Sigmoid colon (tissue), 7 donors: ENCODE data around the gene GNGT1. TPM values are rescaled to one million over a fixed set of nuclear protein-coding genes. Genes with fewer than 3 reads are reported as not detected.
"Not testable (repeated sequence)": the region's sequence is repeated elsewhere in the genome, so short reads cannot be mapped to it uniquely, and the experiment has no call there.

Source experiments
- DNase-seq: peaks from one replicate; pipeline ENCODE4 v3.0.0-alpha.2; 2019
- H3K27ac ChIP-seq, 4 donors: fragments of 200-600 bp; sonication (generic); one replicate each; pipeline ENCODE4 v1.5.1; 2016 to 2019; ENCODE audit warnings: mild to moderate bottlenecking in 1 of 4
- H3K27me3 ChIP-seq, 3 donors: fragments of 200-600 bp; sonication (generic); one replicate each; pipeline ENCODE4 v1.5.1; 2019; ENCODE audit warnings: mild to moderate bottlenecking in 1 of 3
- H3K36me3 ChIP-seq, 4 donors: fragments of 200-600 bp; sonication (generic); one replicate each; pipeline ENCODE4 v1.5.1; 2016 to 2019
- H3K4me1 ChIP-seq, 4 donors: fragments of 200-600 bp; sonication (generic); one replicate each; pipeline ENCODE4 v1.5.1; 2017 to 2019
- H3K4me3 ChIP-seq, 4 donors: fragments of 200-600 bp; sonication (generic); one replicate each; pipeline ENCODE4 v1.5.1; 2017 to 2019; ENCODE audit warnings: mild to moderate bottlenecking in 2 of 4, moderate library complexity in 1 of 4
- H3K9me3 ChIP-seq, 4 donors: fragments of 200-600 bp in 3 of 4; sonication (generic) in 3 of 4; one replicate each; pipeline versions ENCODE4 v1.5.1 to v1.6.1; 2013 to 2019
- EP300 ChIP-seq, 4 donors: sonication (generic); formaldehyde crosslinking; IDR thresholded peaks; one replicate each; pipeline ENCODE4 v1.6.1; 2017; ENCODE audit warnings: antibody characterized with exemption in 4 of 4
- POLR2A ChIP-seq, 2 donors: fragments of 450-650 bp; IDR thresholded peaks; one replicate each; pipeline ENCODE4 v1.6.1; 2016; ENCODE audit warnings: antibody characterized with exemption in 2 of 2, mild to moderate bottlenecking in 2 of 2, moderate library complexity in 2 of 2
- POLR2AphosphoS5 ChIP-seq, 4 donors: sonication (generic); formaldehyde crosslinking; IDR thresholded peaks; one replicate each; pipeline ENCODE4 v1.6.1; 2017; ENCODE audit warnings: antibody characterized with exemption in 4 of 4
- WGBS, 2 donors: extraction: QIAGEN DNeasy Blood & Tissue Kit; methylation state at CpG; one replicate each; pipeline ENCODE4 v1.1.7; 2013; 5-methylcytosine and 5-hydroxymethylcytosine counted together
- intact Hi-C: fragments of 100-400 bp; cut with DNase I; formaldehyde crosslinking; loops from one replicate; pipeline ENCODE4 v1.15.1; 2023
- polyA plus RNA-seq, 3 donors: library from polyadenylated mRNA; stranded (reverse); fragments of 200-250 nt; gene quantifications; one replicate each; pipeline ENCODE4 v1.2.3, GENCODE V29; 2013
- total RNA-seq, 4 donors: library from RNA; depleted of rRNA; stranded (reverse); fragments of >200 nt; gene quantifications; one replicate each; pipeline ENCODE4 v1.1.0, GENCODE V29; 2016
- TF ChIP-seq, protein P1 (sequence below), 4 experiments: fragments of 450-650 bp in 3 of 4; fragments of 200-600 bp in 1 of 4; IDR thresholded peaks; one replicate each; pipeline ENCODE4 v1.5.1; 2016 to 2019; ENCODE audit warnings: antibody characterized with exemption in 4 of 4, mild to moderate bottlenecking in 3 of 4, moderate library complexity in 2 of 4
- donor health status: healthy with polysubstance abuse.
- donor health status: Bipolar disorder and iron deficiency.
- donor health status: healthy.

GNGT1 gene
- total and polyA plus RNA-seq, 7 donors, result not detected

DNA sequence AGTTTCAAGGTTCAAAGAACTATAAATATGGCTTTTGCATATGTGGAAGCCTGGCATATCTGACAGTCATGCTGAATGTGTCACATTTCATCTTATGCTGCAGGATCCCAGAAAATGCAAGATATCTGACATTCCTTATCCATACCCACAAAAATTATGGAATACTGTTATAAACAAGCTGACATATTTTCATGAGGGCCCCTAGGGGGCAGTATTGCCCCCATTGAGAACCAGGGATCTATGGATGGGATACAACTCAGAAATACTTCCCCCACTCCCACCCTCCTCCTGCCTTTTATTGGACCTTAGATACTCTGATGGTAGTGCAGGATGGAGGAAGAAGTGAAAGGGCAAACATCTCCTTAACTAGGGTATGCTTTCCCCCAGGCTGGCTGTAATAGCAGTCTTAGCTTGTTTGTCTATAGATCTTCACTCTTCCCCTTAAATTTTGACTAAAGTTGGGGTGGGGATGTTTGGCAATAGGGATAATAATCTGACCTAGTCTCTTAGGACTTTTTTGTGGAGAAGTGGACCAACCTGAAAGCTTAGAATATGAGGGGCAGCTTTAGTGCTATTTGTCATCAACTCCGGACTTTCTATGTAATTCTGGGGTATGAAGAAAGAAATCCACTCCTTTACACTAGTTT lies 3.5 kb upstream of the GNGT1 start:
- 91 to 98% methylated on average over 1 of the region's 1 CpG for WGBS, 2 donors

DNA sequence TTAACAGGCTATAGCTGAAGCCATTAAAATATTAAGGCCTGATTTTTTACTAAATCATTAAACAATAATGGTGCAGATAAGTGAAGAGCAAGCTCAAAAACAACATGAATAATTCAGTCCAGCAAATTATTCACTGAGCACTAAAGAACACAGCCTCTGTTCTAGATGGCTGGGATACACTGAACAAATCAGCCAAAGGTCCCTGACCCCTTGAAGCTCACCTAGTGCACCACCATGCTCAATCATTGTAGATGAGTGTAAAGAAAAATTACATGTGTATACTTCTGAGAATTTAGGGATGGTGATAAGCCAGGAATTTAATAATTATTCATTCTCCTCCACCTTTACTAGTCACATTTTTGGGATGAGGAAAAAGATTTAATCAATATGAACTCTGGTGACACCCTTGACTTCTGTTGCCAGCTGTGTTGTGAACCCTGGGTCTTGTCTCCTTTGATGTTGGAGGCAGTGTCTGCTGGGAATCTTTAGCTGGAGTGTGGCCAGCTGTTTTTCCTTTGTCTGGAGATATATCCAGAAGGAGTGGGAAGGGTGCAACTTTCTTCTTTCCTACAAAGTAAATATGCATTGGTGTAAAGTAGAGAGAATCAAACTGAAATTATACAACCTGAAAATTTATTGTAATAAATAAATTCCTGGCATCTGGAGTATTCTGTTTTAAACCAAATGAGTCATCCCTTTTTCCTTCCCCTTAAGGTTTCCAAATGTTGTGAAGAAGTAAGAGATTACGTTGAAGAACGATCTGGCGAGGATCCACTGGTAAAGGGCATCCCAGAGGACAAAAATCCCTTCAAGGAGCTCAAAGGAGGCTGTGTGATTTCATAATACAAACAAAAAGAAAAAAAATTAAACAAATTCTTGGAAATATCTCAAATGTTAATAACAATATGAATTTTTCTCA lies 4.0 kb downstream of the GNGT1 start:
- peak in 2 of 4 donors; percentile 27 to 44 for TF ChIP-seq POLR2AphosphoS5 (IDR thresholded peaks at IDR 0.05)
- no peak for TF ChIP-seq POLR2A (IDR thresholded peaks at IDR 0.05)
- H3K27me3 ChIP-seq, result no peaks in the 10 kb centered on the region
- H3K4me1 ChIP-seq, result peaks cover 0 to 24% (median 19%) of the 10 kb centered on the region in 4 donors
- no peaks in the 10 kb centered on the region for H3K9me3 ChIP-seq
- intact Hi-C loops, result loop anchor here (10.0 kb wide), 1 partner anchor 484 kb away; the partner anchor contains the start of gene COL1A2
- H3K36me3 ChIP-seq, result no peaks in the 10 kb centered on the region
- H3K27ac ChIP-seq, result peak overlapping the region; percentile 56 to 70 (median 60)
- DNase-seq, result peak; percentile 85
- H3K4me3 ChIP-seq, result no peak overlapping the region
- WGBS, 2 donors, result 68 to 80% methylated on average over 3 of the region's 3 CpGs

More for the DNA sequence above, 3.5 kb upstream of the GNGT1 start:
- Histone ChIP-seq H3K27ac (no peak overlapping the region), H3K4me3 (no peak overlapping the region), H3K36me3 (no peaks in the 10 kb centered on the region), H3K27me3 (no peaks in the 10 kb centered on the region), H3K4me1 (peaks cover 0 to 5% (median 0%) of the 10 kb centered on the region in 4 donors), H3K9me3 (no peaks in the 10 kb centered on the region)
- DNase-seq, result no peak
- TF ChIP-seq EP300 (IDR thresholded peaks at IDR 0.05) (no peak), POLR2A (IDR thresholded peaks at IDR 0.05) (no peak)
- TF ChIP-seq, protein P1, sequence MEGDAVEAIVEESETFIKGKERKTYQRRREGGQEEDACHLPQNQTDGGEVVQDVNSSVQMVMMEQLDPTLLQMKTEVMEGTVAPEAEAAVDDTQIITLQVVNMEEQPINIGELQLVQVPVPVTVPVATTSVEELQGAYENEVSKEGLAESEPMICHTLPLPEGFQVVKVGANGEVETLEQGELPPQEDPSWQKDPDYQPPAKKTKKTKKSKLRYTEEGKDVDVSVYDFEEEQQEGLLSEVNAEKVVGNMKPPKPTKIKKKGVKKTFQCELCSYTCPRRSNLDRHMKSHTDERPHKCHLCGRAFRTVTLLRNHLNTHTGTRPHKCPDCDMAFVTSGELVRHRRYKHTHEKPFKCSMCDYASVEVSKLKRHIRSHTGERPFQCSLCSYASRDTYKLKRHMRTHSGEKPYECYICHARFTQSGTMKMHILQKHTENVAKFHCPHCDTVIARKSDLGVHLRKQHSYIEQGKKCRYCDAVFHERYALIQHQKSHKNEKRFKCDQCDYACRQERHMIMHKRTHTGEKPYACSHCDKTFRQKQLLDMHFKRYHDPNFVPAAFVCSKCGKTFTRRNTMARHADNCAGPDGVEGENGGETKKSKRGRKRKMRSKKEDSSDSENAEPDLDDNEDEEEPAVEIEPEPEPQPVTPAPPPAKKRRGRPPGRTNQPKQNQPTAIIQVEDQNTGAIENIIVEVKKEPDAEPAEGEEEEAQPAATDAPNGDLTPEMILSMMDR (IDR thresholded peaks at IDR 0.05), result peak; percentile 24 to 83 (median 52)
- intact Hi-C loops, result loop anchor here (2.0 kb wide), 1 partner anchor 186 kb away; no protein-coding TSS in a partner anchor

DNA sequence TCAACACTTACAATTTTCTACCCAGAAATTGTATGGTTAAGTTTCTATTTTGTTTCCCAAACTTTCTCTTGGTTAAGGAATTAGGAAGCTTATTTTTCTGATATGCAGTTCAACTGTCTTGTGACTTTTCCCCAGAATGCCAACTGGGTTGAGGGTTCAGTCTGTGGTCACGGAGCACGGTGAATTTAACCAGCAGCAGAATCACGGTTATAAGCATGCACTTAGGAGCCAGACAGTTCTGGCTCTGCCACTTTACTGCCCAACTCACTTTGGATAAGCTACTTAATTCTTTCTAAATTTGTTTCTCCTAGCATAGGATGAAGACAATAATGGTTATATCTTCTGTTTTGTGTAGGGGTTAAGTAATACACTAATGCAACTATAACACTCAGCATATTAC lies 4.9 kb downstream of the GNGT1 start:
- intact Hi-C loops, result loop anchor here (10.0 kb wide), 1 partner anchor 484 kb away; the partner anchor contains the start of gene COL1A2
- not testable (repeated sequence) for H3K9me3 ChIP-seq, DNase-seq, H3K36me3 ChIP-seq, H3K4me3 ChIP-seq, H3K27me3 ChIP-seq
- Histone ChIP-seq H3K4me1 (peaks cover 0 to 23% (median 19%) of the 10 kb centered on the region in 4 donors), H3K27ac (peak overlapping the region; percentile 56 to 70 (median 60))
- 66 to 78% methylated on average over 3 of the region's 3 CpGs for WGBS, 2 donors

DNA sequence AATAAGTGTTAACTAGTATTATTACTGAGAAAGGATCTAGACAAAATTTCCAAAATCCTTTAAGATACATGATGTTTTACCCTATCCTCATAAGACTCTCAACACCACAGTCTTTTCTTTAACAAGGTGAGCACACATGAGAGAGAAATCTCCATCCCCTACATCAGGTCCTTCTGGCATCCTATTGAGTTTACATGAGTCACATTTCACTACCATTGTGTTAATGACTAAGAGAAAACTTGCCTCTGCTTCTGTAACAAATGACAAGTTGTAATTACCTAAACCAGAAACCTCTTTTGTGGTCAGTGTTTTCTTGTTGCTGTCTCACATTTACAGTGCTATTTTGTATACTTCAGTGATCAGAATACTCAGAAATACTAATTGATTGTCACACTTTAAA lies 5.3 kb downstream of the GNGT1 start:
- Histone ChIP-seq H3K27ac (peak overlapping the region; percentile 3 to 63 (median 50)), H3K4me1 (peaks cover 0 to 20% (median 18%) of the 10 kb centered on the region in 4 donors)
- not testable (repeated sequence) for H3K4me3 ChIP-seq, DNase-seq, H3K27me3 ChIP-seq, H3K36me3 ChIP-seq, H3K9me3 ChIP-seq
- intact Hi-C loops, result loop anchor here (10.0 kb wide), 1 partner anchor 483 kb away; the partner anchor contains the start of gene COL1A2

DNA sequence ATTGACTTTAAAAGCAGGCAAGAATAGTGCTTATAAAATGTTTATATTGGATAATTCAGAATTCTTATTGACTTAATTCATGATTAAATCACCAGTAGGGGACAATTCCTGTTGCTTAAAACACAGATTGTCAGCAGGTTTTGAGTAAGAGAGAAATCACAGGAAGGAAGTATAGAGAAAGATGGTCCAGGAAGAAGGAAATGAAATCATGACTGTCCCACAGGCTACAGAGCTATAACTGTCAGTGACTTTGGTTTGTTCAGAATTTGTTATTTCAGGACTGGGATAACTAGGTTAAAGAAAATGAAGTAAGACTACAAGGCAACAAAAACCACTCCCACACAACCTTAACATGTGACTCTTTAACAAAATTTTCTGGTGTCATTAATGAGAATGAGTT lies 6.8 kb downstream of the GNGT1 start:
- intact Hi-C loops, result loop anchor here (10.0 kb wide), 1 partner anchor 482 kb away; the partner anchor contains the start of gene COL1A2
- no peak for TF ChIP-seq EP300 (IDR thresholded peaks at IDR 0.05)
- TF ChIP-seq POLR2AphosphoS5 (IDR thresholded peaks at IDR 0.05), result no peak
- TF ChIP-seq, protein P1 (IDR thresholded peaks at IDR 0.05), result no peak
- no peak for TF ChIP-seq POLR2A (IDR thresholded peaks at IDR 0.05)
- Histone ChIP-seq H3K36me3 (no peaks in the 10 kb centered on the region), H3K4me3 (no peak overlapping the region), H3K27me3 (no peaks in the 10 kb centered on the region), H3K9me3 (no peaks in the 10 kb centered on the region), H3K4me1 (peaks cover 0 to 20% (median 18%) of the 10 kb centered on the region in 4 donors), H3K27ac (peak overlapping the region; percentile 26 to 80 (median 64))
- no peak for DNase-seq

DNA sequence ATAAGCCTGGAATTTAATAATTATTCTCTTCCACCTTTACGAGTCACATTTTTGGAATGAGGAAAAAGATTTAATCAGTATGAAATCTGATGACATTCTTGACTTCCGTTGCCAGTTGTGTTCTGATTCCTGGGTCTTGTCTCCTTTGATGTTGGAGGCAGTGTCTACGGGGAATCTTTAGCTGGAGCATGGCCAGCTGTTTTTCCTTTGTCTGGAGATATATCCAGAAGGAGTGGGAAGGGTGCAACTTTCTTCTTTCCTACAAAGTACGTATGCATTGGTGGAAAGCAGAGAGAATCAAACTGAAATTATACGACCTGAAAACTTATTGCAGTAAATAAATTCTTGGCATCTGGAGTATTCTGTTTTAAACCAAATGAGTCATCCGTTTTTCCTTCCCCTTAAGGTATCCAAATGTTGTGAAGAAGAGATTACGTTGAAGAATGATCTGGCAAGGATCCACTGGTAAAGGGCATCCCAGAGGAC lies 8.3 kb downstream of the GNGT1 start:
- DNase-seq, result no peak

DNA sequence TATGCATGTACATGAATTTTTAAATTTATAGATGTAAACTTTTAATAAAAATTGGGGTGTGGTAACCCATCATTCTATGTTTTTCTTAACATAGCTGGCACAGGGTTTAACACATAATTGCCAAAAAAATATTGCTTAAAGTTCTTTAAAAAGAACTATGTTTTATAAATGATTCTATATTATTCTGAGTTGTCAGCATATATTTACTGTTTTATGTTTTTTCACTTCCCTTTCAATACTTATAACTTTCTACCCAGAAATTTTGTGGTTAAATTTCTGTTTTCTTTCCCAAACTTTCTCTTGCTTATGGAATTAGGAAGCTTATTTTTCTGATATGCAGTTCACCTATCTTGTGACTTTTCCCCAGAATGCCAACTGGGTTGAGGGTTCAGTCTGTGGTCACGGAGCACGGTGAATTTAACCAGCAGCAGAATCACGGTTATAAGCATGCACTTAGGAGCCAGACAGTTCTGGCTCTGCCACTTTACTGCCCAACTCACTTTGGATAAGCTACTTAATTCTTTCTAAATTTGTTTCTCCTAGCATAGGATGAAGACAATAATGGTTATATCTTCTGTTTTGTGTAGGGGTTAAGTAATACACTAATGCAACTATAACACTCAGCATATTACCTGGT lies 9.0 kb downstream of the GNGT1 start:
- not testable (repeated sequence) for H3K36me3 ChIP-seq, DNase-seq, H3K9me3 ChIP-seq, H3K27me3 ChIP-seq, H3K4me3 ChIP-seq
- H3K4me1 ChIP-seq, result peaks cover 0 to 18% (median 14%) of the 10 kb centered on the region in 4 donors
- WGBS, 2 donors, result 84 to 90% methylated on average over 3 of the region's 3 CpGs
- H3K27ac ChIP-seq, result peak overlapping the region in 3 of 4 donors; percentile 59 to 80 (median 68)
- intact Hi-C loops, result loop anchor here (10.0 kb wide), 1 partner anchor 479 kb away; the partner anchor contains the start of gene COL1A2

More for the DNA sequence above, 8.3 kb downstream of the GNGT1 start:
- Histone ChIP-seq H3K27me3 (no peaks in the 10 kb centered on the region), H3K4me3 (peak overlapping the region in 1 of 4 donors; percentile 4), H3K36me3 (no peaks in the 10 kb centered on the region), H3K4me1 (peaks cover 0 to 20% (median 18%) of the 10 kb centered on the region in 4 donors), H3K9me3 (no peaks in the 10 kb centered on the region), H3K27ac (peak overlapping the region; percentile 59 to 80 (median 64))
- WGBS, 2 donors, result 36 to 74% methylated on average over 7 of the region's 7 CpGs
- intact Hi-C loops, result loop anchor here (10.0 kb wide), 1 partner anchor 480 kb away; the partner anchor contains the start of gene COL1A2
- TF ChIP-seq, protein P1 (IDR thresholded peaks at IDR 0.05), result no peak
- TF ChIP-seq POLR2AphosphoS5 (IDR thresholded peaks at IDR 0.05) (peak in 1 of 4 donors; percentile 7), POLR2A (IDR thresholded peaks at IDR 0.05) (no peak), EP300 (IDR thresholded peaks at IDR 0.05) (no peak)

DNA sequence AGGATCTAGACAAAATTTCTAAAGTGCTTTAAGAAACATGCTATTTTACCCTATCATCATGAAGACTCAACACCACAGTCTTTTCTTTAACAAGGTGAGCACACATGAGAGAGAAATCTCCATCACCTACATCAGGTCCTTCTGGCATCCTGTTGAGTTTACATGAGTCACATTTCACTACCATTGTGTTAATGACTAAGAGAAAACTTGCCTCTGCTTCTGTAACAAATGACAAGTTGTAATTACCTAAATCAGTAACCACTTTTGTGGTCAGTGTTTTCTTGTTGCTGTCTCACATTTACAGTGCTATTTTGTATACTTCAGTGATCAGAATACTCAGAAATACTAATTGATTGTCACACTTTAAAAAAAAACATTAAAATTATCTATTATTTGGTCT lies 9.5 kb downstream of the GNGT1 start:
- not testable (repeated sequence) for H3K36me3 ChIP-seq, DNase-seq, H3K9me3 ChIP-seq, H3K27me3 ChIP-seq, H3K4me3 ChIP-seq
- Histone ChIP-seq H3K4me1 (peaks cover 0 to 16% (median 10%) of the 10 kb centered on the region in 4 donors), H3K27ac (peak overlapping the region in 3 of 4 donors; percentile 3 to 80 (median 68))
- intact Hi-C loops, result loop anchor here (10.0 kb wide), 1 partner anchor 479 kb away; the partner anchor contains the start of gene COL1A2
